ENCODE results near the gene CHCHD6.

Gene CHCHD6

DNA sequence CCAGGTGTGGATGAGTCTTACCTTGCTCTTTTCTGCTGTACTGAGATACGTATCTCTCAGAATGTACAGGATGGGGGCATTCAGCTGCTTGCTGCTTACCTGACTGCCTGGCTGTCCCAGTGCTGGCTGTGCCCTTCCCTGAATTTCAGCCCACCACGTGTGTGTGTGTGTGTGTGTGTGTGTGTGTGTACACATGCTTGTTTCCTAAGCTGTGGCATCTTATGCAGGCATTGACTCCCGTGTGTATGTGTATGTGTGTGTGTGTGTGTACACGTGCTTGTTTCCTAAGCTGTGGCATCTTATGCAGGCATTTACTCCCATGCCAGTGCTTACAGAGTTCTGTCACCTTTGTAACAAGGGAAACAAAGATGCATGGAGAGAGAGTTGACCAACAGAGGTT lies 218.4 kb downstream of the CHCHD6 start:
- DNase-seq (ENCODE audit: low read depth in 2 of 2): no peak

DNA sequence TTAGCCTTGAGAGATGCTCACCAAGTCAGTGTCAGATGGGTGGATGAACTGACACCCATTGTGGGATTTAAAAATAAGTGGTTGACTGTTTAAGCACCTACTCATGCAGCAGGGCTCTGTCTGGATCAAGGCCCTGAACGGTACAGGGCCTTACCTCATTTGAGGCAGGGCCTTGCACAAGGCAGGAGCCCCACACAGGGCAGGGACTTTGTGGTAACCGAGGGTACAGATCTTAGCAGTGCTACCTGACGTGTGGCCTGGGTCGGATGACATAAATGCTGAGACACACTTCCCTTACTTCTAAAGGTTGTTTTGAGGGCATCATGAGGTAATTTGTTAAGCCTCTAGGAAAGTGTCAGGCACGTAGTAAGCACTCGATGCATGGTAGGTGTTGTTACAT lies 219.4 kb downstream of the CHCHD6 start:
- DNase-seq (ENCODE audit: low read depth in 2 of 2): no peak

DNA sequence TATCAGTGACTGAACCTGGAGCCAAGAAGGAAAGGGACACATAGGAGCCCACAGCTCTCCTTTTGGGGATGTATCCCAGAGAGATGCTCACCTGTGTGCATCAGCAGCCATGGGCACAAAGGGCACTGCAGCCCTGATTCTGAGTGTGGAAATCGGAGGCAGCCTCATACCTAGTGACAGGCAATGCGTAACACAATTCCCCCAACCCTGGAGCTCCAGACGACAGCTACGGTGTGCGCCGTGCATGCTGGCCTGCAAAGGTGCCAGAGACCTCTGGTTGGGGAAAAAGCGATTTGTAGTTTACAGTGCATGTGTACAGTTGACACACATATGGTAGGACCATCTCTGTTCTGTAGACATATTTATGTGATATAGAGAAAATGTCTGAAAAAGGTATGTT lies 219.9 kb downstream of the CHCHD6 start:
- DNase-seq (ENCODE audit: low read depth in 2 of 2): no peak

DNA sequence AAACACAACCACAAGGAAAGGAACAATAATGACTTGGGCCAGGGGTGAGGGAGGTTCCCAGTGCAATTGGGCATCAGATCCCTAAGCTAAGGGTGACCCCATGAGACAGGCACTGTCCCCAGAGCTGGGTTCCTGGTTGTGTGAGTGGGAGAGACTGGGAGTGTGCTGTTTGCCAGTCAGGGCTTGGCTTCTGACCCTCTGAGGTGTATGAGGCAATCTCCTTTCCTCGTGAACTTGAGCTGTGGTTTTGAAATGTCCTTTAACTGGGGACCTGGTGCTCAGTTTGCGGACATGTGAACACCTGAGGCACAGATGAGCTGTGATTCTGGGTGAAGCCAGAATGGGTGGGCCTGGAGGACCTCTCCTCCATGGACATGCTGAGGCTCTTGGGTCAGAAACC lies 220.4 kb downstream of the CHCHD6 start:
- no peak for DNase-seq (ENCODE audit: low read depth in 2 of 2)

DNA sequence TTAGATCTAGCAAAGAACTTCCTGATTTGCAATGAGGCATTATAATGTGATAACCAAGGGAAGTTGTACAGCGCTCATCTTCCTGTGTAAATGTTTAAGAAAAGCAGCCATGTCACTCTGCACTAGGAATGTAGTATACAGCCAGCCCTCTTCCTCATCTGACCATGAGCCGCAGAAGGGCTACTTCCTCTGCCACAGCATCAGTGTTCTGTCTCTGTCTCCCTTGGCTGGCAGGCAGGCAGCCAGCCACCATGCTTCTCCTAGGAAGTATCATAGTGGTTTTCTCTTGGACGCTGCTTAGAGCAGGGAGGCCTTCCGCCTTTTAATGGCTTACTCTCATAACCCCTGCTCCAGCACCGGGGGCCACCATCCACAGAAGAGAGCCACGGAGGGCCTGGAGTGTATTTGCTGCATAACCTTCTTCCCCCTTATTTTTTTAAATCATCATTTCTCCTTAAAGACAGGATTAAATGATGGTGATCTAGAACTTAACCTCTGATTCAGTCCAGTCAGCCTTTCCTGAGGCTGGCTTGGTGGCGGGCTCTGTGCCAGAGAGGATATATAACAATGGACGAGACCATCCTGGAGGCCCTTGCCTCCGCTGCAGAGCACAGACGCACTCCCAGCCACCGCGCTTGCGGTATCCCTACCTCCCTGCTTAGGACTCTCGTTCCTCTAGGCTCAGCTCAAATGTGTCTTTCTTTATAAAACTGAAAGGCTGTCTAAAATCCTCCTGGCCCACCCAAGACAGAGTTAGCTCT lies 221.6 kb downstream of the CHCHD6 start:
- no peak for DNase-seq (ENCODE audit: low read depth in 2 of 2)

DNA sequence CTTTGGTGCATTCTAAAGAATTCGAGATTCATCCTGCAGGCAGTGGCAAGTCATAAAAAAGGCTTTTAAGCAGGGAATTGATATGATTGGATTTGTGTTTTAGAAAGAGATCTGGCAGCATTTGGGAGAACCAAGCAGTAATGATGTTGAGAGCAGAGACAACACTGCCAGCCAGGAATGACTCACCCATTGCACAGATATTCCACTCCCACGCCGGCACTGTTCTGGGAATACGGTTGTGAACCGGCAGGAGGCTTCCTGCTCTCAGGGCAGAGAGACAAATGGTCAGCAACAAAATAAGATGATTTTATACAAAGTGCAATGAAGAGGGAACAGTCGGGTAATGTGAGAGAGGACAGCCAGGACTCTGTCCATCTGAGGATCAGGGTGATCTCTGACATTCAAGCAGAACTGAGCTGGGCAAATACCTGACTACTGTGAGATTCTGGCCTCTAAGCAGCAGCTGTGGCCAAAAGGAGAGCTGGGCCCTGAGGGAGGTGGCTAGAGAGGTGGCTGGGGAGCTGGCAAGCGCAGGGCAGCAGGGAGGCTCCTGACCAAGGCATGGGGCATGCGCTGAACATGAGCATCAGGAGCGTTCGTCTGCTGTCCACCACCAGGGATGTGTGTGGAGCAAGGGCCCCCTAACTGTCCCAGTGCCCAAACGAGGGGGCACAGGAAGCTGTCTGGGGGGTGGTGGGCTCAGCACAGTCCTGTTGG lies 222.8 kb downstream of the CHCHD6 start:
- DNase-seq (ENCODE audit: low read depth in 2 of 2): no peak

DNA sequence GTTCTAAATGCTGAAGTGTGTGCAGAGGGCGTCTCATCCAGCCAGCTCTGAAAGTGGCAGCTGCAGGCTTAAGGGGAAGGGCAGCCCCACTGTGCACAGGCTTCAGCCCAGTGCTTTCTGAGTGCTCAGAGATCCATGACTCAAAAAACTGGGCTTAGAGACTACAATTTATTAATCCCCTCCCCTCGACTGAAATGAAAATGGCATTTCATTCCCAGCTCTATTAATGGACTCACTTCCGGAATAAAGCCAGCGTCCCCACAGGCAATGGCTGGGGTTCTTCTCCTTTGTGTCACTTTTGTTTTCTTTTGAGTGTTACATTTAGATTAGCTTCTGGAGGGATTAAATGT lies 223.3 kb downstream of the CHCHD6 start:
- no peak for DNase-seq (ENCODE audit: low read depth in 2 of 2)

DNA sequence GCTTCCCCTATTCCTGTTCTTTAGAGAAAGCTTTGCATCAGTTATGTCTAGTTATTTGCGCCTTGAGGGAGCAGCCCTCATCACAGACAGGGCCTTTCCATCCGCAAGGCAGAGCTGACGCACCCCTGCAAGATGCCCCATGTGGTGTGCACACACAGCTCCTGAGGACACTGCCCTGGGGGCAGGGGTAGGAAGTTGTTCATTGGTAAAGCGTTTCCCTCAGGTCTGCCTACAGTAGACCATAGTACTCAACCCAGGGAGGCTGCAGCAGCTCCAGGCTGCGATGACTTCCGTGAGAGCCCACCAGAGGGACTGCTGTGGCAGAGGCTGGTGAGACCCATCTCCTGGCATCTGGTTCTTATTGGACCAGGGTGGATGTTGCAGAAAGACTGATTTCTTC lies 223.8 kb downstream of the CHCHD6 start:
- DNase-seq (ENCODE audit: low read depth in 2 of 2): no peak

DNA sequence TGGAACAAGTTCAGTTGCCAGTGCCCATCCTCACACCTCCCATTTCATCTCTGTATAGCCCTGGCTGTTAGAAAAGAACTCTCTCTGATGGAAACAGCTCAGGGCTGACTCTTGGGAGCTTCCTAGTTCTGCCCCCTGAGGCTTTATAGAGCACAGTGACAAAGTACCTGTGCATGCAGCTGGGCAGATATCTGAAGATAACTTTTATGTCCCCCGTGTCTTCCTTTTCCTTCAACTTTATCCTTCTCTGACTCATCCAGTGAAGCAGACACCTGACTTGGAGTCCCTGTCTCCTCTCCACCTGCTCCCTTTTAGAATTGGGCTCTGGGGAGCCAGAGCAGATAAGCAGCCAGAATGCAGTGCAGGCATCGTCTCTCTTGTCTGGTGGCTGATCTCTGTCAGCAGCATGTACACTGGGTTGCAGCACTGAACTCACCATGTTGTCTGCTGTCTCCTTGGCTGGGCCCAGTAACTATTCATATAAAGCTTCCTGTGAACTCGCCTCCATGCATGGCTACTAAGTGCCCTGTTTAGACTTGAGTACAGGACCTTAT lies 225.0 kb downstream of the CHCHD6 start:
- DNase-seq (ENCODE audit: low read depth in 2 of 2): no peak

DNA sequence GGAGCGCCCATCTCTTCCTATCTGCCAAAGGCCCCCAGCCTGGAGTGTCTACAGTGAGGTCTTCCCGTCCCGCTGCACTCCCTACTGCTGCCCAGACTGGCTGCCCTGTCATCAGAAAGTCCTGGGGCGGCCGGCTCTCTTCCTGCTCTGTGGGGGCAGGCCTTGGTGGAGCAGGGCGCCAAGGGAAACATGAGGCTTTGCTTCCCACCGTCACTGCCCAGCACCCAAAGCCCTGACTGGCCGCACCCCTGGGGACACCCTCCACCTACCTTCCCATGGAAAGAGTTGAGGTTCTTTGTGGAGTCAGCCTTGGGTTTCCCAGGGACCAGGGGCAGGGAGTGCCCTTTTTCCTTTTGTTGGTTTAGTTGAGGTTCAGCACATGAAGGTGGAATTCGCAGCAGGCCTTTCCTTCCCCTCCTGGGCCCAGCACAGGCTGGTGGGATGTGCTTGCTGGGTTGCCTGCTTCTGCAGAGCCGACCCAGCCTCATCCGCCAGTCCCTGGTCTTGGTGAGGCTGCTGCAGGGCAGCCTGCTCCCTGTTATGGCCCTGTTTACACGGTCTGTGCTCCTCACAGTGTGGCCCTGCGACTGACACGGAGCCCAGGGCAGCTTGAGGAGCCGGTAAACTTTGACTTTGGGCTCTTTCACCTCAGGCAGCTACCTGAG lies 227.0 kb downstream of the CHCHD6 start:
- DNase-seq (ENCODE audit: low read depth in 2 of 2): no peak

DNA sequence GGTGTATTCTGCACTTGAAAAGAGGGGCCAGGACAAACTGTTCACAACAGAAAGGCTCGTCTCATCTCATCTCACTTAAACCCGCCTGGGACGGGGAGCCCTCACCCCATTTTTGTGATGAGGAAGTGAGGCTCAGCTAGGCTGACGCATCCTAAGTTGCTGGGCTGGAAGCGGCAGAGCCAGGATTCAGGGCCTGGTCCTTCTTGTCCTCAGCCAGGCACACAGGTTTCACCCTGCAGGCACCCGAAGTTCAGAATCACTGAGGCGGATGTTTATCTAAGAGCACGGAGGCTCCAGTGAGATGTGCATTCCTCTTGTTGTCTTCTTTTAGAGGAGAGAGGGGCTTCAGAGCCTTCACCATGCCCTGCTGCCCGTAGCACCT lies 227.8 kb downstream of the CHCHD6 start:
- no peak for DNase-seq (ENCODE audit: low read depth in 2 of 2)

DNA sequence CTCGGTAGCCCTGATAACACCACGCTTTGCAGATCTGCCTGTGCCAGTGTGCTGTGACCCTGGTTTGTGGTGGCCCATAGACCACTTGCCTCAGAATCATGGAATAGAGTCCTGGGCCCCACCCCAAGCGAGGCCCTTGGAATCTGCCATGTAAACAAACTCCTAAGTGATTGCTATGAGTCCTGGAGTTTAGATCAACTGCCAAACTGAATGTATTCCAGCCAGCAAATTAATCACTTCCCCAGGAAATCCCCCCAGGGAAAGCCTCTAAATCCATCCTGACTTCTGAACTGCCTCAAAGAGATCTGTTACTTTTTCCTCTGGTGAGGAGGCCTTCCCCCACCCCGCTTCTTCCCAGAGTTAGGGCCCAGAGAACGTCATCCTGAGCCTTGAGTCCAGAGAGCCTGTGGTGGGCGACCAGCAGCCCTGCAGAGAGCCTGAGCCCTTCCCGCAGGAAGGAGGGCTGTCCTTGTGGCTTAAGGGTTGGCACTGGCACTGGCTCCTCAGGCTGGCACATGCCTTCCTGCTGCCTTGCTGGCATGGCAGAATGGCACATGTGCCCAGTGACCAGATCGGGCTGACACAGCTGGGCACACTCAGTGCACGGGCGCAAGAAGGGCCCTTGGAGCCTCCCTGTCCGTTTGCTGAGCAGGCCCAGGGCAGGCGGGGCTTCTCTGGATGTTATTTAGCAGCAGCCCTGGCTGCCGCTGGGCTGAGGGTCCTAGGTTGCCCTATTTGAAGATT lies 228.3 kb downstream of the CHCHD6 start:
- no peak for DNase-seq (ENCODE audit: low read depth in 2 of 2)

DNA sequence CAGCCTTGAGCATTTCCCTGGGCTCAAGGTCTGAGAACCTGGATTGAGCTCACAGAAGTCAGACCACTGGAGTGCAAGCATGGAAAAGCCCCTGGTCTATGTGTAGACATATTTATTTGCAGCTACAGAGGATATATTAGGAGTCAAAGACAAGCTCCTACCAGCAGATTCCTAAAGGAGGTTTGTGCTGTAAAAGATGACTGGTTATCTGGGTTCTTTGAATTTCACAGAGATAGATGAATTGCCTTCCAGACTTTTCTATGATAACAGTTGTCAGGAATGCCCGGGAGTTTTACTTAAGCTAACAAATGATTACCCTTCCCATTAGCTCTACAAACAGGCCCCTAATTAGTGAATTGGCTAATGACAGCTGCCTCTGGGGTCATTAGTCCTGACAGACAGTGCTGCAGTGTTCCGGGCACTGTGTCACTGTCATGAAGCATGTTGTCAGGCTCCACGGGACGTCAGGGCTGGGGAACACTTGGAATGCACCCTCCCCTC lies 230.0 kb downstream of the CHCHD6 start:
- no peak for DNase-seq (ENCODE audit: low read depth in 2 of 2)

DNA sequence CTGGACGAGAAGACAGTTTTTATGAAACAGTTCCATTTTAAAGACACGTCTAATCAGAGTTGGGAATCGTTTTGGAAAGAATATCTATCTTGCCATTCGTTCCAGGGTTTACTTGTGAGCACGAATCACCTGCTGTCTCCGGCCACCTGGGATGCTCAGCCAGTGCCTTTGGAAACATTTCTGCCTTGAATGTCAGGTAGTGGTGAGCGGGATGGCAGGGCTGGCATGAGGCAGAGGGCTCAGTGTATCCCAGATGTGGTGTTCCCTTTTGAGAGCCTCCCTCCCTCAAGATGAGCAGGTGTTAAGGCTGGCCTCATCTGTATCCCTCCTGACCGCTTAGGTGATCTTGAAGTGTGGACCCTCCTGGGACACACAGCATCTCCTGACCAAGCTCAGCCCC lies 231.0 kb downstream of the CHCHD6 start:
- DNase-seq (ENCODE audit: low read depth in 2 of 2): no peak

DNA sequence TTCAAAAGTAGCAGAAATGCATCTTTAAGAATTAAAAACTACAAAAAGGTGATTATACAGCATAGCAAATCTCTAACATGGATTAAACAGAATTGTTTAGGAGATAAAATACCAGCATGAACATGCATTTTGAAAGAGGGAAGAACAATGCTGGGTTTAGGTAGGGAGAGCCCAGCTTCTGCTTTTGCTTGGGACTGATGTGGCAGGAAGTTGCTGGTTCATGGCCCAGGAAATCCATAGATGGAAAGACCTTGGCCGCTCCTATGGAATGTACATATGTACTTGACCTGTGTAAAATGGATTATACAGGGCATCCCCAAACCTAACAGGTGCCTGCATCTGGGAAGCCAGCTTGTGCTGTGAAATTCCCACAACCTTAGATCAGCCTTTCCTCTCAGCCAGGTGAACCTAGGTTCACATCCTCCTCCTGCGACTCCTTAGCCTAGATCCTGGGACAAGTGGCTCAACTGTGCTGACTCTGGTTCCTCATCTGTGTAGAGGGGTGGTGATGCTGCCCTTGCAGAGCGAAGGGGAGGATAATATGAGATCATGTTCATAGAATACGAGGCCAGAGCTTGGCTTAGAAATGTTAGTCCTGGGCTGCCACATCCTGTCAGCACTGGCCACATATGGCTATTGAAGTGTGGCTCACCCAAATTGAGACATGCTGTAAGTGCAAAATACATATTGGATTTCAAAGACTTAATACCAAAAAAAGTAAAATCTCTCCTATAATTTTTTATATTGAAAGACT lies 231.9 kb downstream of the CHCHD6 start:
- DNase-seq (ENCODE audit: low read depth in 2 of 2): no peak

DNA sequence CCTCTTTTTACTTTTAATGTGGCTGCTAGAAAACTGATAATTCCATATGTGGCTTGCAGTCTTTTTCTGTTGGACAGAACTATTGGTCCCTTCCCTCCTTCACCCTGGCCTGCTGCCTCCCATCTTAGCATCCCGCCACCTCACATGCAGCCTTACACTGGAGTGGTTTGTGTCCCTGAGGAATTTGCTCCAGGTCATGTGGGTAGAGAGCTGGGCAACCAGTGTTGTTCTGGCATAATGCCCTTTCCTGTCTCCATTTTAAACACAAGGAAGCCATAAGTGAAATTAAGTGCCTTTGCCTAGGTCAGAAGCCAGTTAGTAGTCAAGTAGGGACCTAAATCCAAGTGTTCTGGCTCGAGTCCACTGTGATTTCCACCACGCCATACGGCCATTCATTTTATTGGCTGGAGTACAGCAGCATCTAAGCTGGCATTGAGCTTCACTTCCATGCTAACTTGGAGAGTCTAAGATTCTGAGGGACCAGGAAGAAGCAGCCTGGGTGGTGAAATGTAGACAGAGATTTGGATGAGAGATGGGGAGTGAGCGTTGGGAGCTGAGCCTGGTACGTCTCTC lies 232.9 kb downstream of the CHCHD6 start:
- DNase-seq (ENCODE audit: low read depth in 2 of 2): no peak

DNA sequence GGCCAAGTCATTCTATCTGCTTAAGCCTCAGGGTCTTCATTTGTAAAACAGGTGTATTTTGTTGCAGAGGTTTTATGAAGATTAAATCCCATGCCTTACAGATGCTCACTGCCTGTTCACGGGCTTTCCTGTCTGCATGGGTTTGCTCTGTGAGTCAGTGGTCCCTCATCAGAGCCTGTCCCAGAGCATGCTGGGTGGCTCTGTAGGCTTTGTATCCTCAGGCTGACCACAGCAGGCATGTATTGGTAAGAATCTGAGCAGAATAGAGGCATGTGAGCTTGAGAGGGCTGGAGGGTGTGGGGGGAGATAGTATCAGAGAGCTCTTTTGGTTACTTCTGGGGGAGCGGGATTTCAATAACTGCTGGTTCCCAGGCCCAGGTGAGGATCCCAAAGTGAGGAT lies 233.5 kb downstream of the CHCHD6 start:
- DNase-seq (ENCODE audit: low read depth in 2 of 2): no peak

DNA sequence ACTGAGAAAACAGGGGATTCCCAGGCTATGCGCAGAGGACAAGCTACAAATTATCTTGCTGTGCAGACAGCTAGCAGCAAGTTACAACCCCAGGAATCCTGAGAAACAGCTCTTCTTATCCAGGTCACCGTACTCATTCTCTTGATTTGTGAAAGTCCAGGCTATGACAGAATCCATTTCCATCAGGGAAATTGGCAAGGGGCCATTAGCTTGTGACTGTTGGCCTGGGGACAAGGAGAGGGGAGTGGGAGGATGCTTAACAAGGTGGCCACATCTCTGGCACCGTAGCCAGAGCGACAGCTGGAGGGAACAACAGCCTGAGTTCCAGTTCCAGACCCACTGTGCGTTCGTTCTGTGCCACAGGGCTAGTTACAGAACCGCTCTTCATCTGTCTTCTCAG lies 233.9 kb downstream of the CHCHD6 start:
- no peak for DNase-seq (ENCODE audit: low read depth in 2 of 2)

DNA sequence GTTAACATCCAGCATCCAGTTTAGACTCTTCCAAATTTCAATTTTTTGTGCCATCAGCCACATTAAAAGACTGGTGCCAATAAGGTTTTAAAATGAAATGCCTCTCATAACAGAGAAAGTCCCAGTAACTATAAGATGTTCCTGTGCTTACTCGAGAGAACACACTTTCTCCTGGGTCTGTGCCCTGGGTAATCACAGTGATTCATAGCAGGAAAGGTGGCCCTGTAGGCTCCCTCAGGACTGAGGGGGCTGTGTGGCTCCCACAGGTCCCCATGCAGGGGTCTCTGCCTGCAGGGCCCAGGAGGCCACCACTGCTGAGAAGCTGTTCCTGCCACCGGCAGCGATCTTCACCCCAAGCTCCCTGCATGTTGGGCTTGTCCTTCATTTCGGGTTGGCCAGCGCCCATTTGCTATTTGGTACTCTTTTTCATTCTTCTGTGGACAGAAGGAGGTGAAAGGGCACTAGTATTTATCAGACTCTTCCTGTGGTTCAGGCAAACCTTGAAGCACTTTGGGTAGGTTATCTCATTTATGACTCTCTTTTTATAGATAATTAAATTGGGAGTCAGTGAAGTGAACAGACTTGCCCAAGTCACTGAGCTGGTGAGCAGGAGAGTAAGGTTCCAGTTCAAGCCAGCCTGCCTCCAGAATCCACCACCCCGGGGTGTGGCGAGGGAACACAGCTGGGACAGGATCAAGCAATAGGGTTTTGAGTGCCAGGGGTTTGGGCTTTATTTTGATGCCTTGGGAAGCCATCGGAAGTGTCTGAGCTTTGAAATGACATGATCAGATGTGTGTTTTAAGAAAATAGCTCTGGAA lies 234.7 kb downstream of the CHCHD6 start:
- DNase-seq (ENCODE audit: low read depth in 2 of 2): no peak

DNA sequence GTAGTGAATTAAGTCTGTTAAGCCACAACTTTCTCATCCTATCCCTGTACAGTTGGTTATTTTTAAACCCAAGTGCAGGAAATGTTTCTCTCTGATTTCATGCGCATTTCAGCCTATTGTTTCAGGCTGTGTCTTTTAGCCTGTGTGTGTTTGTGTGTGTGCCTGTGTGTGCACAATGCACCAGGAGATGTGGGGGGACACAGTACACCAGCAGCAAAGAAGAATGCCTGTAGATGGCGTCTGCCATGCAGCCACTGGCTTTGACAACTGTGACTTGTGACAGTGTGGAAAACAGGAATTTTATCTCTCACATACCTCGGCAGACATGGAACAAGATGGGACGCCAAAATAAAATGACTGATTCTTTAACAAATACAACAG lies 235.3 kb downstream of the CHCHD6 start:
- DNase-seq (ENCODE audit: low read depth in 2 of 2): no peak
